ENCODE data around the gene LONP2. TPM values are rescaled to one million over a fixed set of nuclear protein-coding genes. Genes with fewer than 3 reads are reported as not detected.
A peak's percentile ranks its signal among the peaks of the same experiment; 100 is the strongest.

Gene LONP2, protein sequence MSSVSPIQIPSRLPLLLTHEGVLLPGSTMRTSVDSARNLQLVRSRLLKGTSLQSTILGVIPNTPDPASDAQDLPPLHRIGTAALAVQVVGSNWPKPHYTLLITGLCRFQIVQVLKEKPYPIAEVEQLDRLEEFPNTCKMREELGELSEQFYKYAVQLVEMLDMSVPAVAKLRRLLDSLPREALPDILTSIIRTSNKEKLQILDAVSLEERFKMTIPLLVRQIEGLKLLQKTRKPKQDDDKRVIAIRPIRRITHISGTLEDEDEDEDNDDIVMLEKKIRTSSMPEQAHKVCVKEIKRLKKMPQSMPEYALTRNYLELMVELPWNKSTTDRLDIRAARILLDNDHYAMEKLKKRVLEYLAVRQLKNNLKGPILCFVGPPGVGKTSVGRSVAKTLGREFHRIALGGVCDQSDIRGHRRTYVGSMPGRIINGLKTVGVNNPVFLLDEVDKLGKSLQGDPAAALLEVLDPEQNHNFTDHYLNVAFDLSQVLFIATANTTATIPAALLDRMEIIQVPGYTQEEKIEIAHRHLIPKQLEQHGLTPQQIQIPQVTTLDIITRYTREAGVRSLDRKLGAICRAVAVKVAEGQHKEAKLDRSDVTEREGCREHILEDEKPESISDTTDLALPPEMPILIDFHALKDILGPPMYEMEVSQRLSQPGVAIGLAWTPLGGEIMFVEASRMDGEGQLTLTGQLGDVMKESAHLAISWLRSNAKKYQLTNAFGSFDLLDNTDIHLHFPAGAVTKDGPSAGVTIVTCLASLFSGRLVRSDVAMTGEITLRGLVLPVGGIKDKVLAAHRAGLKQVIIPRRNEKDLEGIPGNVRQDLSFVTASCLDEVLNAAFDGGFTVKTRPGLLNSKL
- total RNA-seq (2022) (83.3 and 86.9 TPM in 2 replicates), Bru-seq, nascent RNA (percentile 88 among the genes with signal in this experiment), BruChase-seq, experiment 1, labeled RNA remaining after a 6-hour chase (percentile 89 among the genes with signal in this experiment), BruChase-seq, experiment 2, labeled RNA remaining after a 2-hour chase (percentile 82 among the genes with signal in this experiment)
- long read RNA-seq, full-length matches to known transcripts = 61 of 76 reads
- long read RNA-seq, partial matches to known transcripts = 3 of 76 reads
- long read RNA-seq, other reads (novel, unspliced or antisense) = 12 of 76 reads

DNA sequence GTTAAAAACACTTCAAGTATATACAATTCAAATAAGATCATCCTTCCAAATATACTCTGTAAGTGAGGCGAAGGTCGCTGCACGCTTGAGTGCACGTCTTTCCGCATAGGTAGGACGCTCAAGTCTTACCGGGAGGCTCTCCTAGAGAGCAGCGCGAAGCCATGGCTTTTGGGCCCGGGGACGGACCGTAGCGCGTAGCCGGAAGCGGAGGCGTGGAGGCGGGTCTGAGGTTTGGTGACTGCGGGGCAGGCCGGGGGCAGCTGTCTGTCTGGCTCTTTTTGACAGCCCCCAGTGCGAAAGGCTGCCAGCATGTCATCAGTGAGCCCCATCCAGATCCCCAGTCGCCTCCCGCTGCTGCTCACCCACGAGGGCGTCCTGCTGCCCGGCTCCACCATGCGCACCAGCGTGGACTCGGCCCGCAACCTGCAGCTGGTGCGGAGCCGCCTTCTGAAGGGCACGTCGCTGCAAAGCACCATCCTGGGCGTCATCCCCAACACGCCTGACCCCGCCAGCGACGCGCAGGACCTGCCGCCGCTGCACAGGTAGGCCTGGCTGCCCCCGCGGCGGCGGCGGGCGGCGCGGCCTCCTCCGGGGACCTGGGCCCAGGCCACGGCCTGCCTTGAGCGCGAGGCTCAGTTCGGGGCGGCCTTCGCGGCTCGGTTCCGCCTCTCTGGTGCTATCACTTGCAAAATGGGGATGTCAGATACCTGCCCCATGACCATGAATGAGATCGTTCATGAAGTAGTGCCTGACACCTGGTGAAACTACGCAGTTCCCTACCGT is at the start of gene LONP2:
Gene LONP2 (plus strand): TSS at position 221 of the 783 bp plus-strand sequence. CDS start 89 bp downstream, at position 310.
- peak within 1 kb of the TSS; percentile 88 for H3K4me3 Mint-ChIP-seq (ENCODE audit: low read depth, unreplicated experiment)
- H3K27ac Mint-ChIP-seq (ENCODE audit: unreplicated experiment) = peak within 1 kb of the TSS; percentile 90
- H3K9me3 Mint-ChIP-seq (ENCODE audit: low read depth, unreplicated experiment) = peaks cover 2% of the 10 kb centered on the region
- H3K27me3 Mint-ChIP-seq (ENCODE audit: unreplicated experiment) = no peaks in the 10 kb centered on the region
- peaks cover 22% of the 10 kb centered on the region for H3K36me3 Mint-ChIP-seq (ENCODE audit: insufficient read depth, unreplicated experiment)
- TF ChIP-seq, protein P1, sequence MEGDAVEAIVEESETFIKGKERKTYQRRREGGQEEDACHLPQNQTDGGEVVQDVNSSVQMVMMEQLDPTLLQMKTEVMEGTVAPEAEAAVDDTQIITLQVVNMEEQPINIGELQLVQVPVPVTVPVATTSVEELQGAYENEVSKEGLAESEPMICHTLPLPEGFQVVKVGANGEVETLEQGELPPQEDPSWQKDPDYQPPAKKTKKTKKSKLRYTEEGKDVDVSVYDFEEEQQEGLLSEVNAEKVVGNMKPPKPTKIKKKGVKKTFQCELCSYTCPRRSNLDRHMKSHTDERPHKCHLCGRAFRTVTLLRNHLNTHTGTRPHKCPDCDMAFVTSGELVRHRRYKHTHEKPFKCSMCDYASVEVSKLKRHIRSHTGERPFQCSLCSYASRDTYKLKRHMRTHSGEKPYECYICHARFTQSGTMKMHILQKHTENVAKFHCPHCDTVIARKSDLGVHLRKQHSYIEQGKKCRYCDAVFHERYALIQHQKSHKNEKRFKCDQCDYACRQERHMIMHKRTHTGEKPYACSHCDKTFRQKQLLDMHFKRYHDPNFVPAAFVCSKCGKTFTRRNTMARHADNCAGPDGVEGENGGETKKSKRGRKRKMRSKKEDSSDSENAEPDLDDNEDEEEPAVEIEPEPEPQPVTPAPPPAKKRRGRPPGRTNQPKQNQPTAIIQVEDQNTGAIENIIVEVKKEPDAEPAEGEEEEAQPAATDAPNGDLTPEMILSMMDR (IDR thresholded peaks at IDR 0.05; ENCODE audit: unreplicated experiment) = no peak
- peak; percentile 96 for DNase-seq
- intact Hi-C loops (cut with micrococcal nuclease; ENCODE audit: unreplicated experiment) = no loop called here
- CTCF ChIA-PET = interaction anchor here (1.3 kb wide), 1 partner anchor 12 kb away, joined by 5 read pairs; no protein-coding TSS in a partner anchor
- H3K4me1 Mint-ChIP-seq (ENCODE audit: low read depth, unreplicated experiment) = peaks cover 9% of the 10 kb centered on the region
- no TSS peak for BruUV-seq (replicated peaks)

DNA sequence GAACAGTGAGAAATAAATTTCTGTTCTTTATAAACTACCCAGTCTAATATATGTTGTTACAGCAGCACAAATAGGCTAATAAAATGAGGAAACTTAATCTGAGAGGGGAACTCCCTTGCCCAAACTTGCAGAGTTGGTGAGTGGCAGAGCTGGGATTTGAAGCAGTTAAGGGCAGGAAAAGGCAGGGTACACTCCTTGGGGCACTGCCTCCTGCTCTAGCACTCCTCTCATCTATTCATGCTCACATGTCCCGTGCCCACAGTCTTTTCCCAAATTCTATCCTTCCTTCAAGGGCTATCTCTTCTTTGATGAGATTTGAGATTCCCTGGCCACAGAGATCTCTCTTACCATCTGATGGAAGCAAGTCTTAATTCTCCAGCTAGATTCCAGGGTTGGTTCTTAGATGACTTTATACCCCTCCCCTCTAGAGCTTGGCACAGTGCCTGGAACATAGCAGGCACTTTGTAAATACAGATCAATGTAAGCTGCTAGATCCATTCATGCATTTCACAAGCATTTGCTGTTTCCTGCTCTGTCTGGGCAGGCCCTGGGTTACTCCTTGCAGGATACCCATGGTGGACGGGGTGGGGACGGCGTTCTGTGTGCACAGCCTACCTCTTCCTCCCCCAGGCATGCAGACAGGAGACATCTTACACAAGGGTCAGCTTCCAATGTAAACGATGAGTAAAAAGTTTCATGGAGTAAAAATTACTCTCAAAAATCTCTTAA is 49.1 kb upstream of the LONP2 start:
- no peak overlapping the region for H3K27ac Mint-ChIP-seq (ENCODE audit: unreplicated experiment)
- no peaks in the 10 kb centered on the region for H3K27me3 Mint-ChIP-seq (ENCODE audit: unreplicated experiment)
- intact Hi-C loops (cut with micrococcal nuclease; ENCODE audit: unreplicated experiment) = no loop called here
- H3K36me3 Mint-ChIP-seq (ENCODE audit: insufficient read depth, unreplicated experiment) = no peaks in the 10 kb centered on the region
- no peaks in the 10 kb centered on the region for H3K9me3 Mint-ChIP-seq (ENCODE audit: low read depth, unreplicated experiment)
- H3K4me1 Mint-ChIP-seq (ENCODE audit: low read depth, unreplicated experiment) = peaks cover 16% of the 10 kb centered on the region
- CTCF ChIA-PET = interaction anchor here (0.6 to 1.0 kb wide), 2 partner anchors 21 to 30 kb away, joined by 3 to 4 read pairs; no protein-coding TSS in a partner anchor
- H3K4me3 Mint-ChIP-seq (ENCODE audit: low read depth, unreplicated experiment) = no peak overlapping the region
- TF ChIP-seq, protein P1 (IDR thresholded peaks at IDR 0.05; ENCODE audit: unreplicated experiment) = no peak
- BruUV-seq (replicated peaks) = no TSS peak
- DNase-seq = peak; percentile 79

DNA sequence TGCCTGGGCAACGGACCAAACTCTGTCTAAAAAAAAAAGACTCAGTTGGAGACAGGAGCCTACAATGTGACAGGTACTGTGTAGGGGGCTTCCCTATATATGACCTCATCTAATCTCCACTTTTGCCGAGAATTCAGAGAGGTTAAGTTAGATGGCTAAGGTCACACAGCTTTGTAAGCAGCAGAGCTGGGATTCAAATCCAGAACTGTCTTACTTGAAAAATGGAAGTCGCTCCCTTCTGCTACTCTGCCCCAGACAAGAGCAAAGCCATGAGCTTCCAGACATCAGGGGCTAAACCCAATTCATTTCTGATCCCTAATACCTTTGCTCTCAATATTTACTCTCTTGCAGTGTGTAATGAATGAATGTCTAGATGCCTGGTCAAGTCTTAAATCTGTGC is 46.8 kb upstream of the LONP2 start:
- CTCF ChIA-PET = no interaction called here
- no peaks in the 10 kb centered on the region for H3K9me3 Mint-ChIP-seq (ENCODE audit: low read depth, unreplicated experiment)
- H3K4me1 Mint-ChIP-seq (ENCODE audit: low read depth, unreplicated experiment) = peaks cover 16% of the 10 kb centered on the region
- no TSS peak for BruUV-seq (replicated peaks)
- H3K4me3 Mint-ChIP-seq (ENCODE audit: low read depth, unreplicated experiment) = no peak overlapping the region
- intact Hi-C loops (cut with micrococcal nuclease; ENCODE audit: unreplicated experiment) = no loop called here
- no peak overlapping the region for H3K27ac Mint-ChIP-seq (ENCODE audit: unreplicated experiment)
- no peaks in the 10 kb centered on the region for H3K36me3 Mint-ChIP-seq (ENCODE audit: insufficient read depth, unreplicated experiment)
- H3K27me3 Mint-ChIP-seq (ENCODE audit: unreplicated experiment) = no peaks in the 10 kb centered on the region
- DNase-seq = no peak
- TF ChIP-seq, protein P1 (IDR thresholded peaks at IDR 0.05; ENCODE audit: unreplicated experiment) = no peak
